Endodermal cell (in vitro differentiated cells): ENCODE data around the gene NRAP. TPM values are rescaled to one million over a fixed set of nuclear protein-coding genes. Genes with fewer than 3 reads are reported as not detected.

Experiments used
- DNase-seq: peaks from one replicate; pipeline ENCODE4 v3.0.0-alpha.2; 2017
- H3K27ac ChIP-seq: 2 replicates; pipeline ENCODE4 v1.5.1; 2013; ENCODE audit warnings: mild to moderate bottlenecking, low read depth, low read length, moderate library complexity
- H3K27me3 ChIP-seq: 2 replicates; pipeline ENCODE4 v1.6.1; 2013; ENCODE audit warnings: mild to moderate bottlenecking, low read length, moderate library complexity; ENCODE audit not compliant: insufficient read depth, control insufficient read depth, poor library complexity, severe bottlenecking
- H3K36me3 ChIP-seq: 2 replicates; pipeline ENCODE4 v1.7.0; 2013; ENCODE audit warnings: mild to moderate bottlenecking, low read length, moderate library complexity; ENCODE audit not compliant: control insufficient read depth, insufficient read depth
- H3K4me1 ChIP-seq: one replicate; pipeline ENCODE4 v1.7.0; 2013; ENCODE audit warnings: low read length; ENCODE audit not compliant: control insufficient read depth, insufficient read depth
- H3K4me3 ChIP-seq: 2 replicates; pipeline ENCODE4 v1.5.1; 2013; ENCODE audit warnings: mild to moderate bottlenecking, low read length, moderate library complexity
- H3K9ac ChIP-seq: 2 replicates; pipeline ENCODE4 v1.6.1; 2013; ENCODE audit warnings: mild to moderate bottlenecking, low read length, moderate library complexity; ENCODE audit not compliant: poor library complexity, severe bottlenecking; ENCODE audit errors: extremely low read depth
- H3K9me3 ChIP-seq: 2 replicates; pipeline ENCODE4 v1.6.1; 2013; ENCODE audit warnings: mild to moderate bottlenecking, low read length, moderate library complexity; ENCODE audit not compliant: control insufficient read depth
- H3K27ac Mint-ChIP-seq: 2 replicates; pipeline ENCODE4 v1.8.0; 2020; ENCODE audit warnings: mixed read lengths
- H3K27me3 Mint-ChIP-seq: 2 replicates; pipeline ENCODE4 v1.8.0; 2021; ENCODE audit warnings: mild to moderate bottlenecking, mixed read lengths; ENCODE audit not compliant: insufficient read depth
- H3K36me3 Mint-ChIP-seq: 2 replicates; pipeline ENCODE4 v1.8.0; 2020; ENCODE audit warnings: low read depth, mixed read lengths
- H3K4me1 Mint-ChIP-seq: 2 replicates; pipeline ENCODE4 v1.8.0; 2020; ENCODE audit warnings: mixed read lengths
- H3K4me3 Mint-ChIP-seq: 2 replicates; pipeline ENCODE4 v1.8.0; 2020; ENCODE audit warnings: mild to moderate bottlenecking, moderate library complexity, mixed read lengths
- H3K9me3 Mint-ChIP-seq: 2 replicates; pipeline ENCODE4 v1.8.0; 2020; ENCODE audit warnings: mild to moderate bottlenecking, mixed read lengths
- WGBS, 2 experiments: methylation state at CpG; one replicate each; pipeline versions ENCODE4 v1.1.5 to v1.1.7; 2013; ENCODE audit warnings: missing lambda C conversion rate in 2 of 2, mixed read lengths in 1 of 2; ENCODE audit not compliant: insufficient coverage in 1 of 2, insufficient read length in 1 of 2; 5-methylcytosine and 5-hydroxymethylcytosine counted together
- total RNA-seq, 2 donors: library from RNA; stranded (reverse); fragmentation: NEBNext Ultra II Directional in 1 of 2; extraction: Animal tissue kit (Norgen Biotek cat#: 25700) in 1 of 2; gene quantifications; 2 replicates in 1 of 2; 3 replicates in 1 of 2; pipeline ENCODE4 v1.2.1, GENCODE V29; 2021
- TF ChIP-seq, protein P1 (sequence below): fragments of 200-600 bp; sonication (generic); conservative IDR thresholded peaks from 2 replicates; pipeline ENCODE4 v1.5.0; 2021; ENCODE audit warnings: antibody characterized with exemption, mild to moderate bottlenecking

Gene NRAP
- total RNA-seq, 2 donors from 2014 or later, result 0.09 to 0.11 TPM

GRCh38 chr10:113572520-113573290, 91.1 kb downstream of the NRAP start:
- peaks cover 1% of the 10 kb centered on the region for H3K27me3 Mint-ChIP-seq
- Histone ChIP-seq H3K27me3 (no peaks in the 10 kb centered on the region), H3K4me3 (peak overlapping the region; percentile 21), H3K36me3 (no peaks in the 10 kb centered on the region), H3K9ac (no peak overlapping the region), H3K27ac (no peak overlapping the region), H3K9me3 (no peaks in the 10 kb centered on the region), H3K4me1 (peaks cover 20% of the 10 kb centered on the region)
- TF ChIP-seq, protein P1, sequence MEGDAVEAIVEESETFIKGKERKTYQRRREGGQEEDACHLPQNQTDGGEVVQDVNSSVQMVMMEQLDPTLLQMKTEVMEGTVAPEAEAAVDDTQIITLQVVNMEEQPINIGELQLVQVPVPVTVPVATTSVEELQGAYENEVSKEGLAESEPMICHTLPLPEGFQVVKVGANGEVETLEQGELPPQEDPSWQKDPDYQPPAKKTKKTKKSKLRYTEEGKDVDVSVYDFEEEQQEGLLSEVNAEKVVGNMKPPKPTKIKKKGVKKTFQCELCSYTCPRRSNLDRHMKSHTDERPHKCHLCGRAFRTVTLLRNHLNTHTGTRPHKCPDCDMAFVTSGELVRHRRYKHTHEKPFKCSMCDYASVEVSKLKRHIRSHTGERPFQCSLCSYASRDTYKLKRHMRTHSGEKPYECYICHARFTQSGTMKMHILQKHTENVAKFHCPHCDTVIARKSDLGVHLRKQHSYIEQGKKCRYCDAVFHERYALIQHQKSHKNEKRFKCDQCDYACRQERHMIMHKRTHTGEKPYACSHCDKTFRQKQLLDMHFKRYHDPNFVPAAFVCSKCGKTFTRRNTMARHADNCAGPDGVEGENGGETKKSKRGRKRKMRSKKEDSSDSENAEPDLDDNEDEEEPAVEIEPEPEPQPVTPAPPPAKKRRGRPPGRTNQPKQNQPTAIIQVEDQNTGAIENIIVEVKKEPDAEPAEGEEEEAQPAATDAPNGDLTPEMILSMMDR, result no peak
- peak; percentile 79 for DNase-seq
- no peaks in the 10 kb centered on the region for H3K36me3 Mint-ChIP-seq
- H3K4me3 Mint-ChIP-seq, result peak overlapping the region; percentile 6
- H3K4me1 Mint-ChIP-seq, result peaks cover 38% of the 10 kb centered on the region
- WGBS, 2 experiments, result 34 to 53% methylated on average over 6 to 11 of the region's 11 CpGs
- no peak overlapping the region for H3K27ac Mint-ChIP-seq
- no peaks in the 10 kb centered on the region for H3K9me3 Mint-ChIP-seq

GRCh38 chr10:113569576-113569975, 94.3 kb downstream of the NRAP start:
- Mint-ChIP-seq H3K36me3 (no peaks in the 10 kb centered on the region), H3K27ac (no peak overlapping the region), H3K4me3 (no peak overlapping the region), H3K9me3 (no peaks in the 10 kb centered on the region), H3K27me3 (no peaks in the 10 kb centered on the region), H3K4me1 (peaks cover 46% of the 10 kb centered on the region)
- Histone ChIP-seq H3K9me3 (no peaks in the 10 kb centered on the region), H3K4me1 (peaks cover 20% of the 10 kb centered on the region), H3K27me3 (no peaks in the 10 kb centered on the region), H3K36me3 (no peaks in the 10 kb centered on the region), H3K27ac (no peak overlapping the region), H3K9ac (no peak overlapping the region), H3K4me3 (no peak overlapping the region)
- WGBS, 2 experiments, result 66 to 91% methylated on average over 6 to 8 of the region's 8 CpGs
- TF ChIP-seq, protein P1, result no peak
- DNase-seq, result no peak

- TF ChIP-seq, protein P1, result no peak
- Histone ChIP-seq H3K9ac (no peak overlapping the region), H3K4me3 (no peak overlapping the region), H3K9me3 (no peaks in the 10 kb centered on the region), H3K36me3 (no peaks in the 10 kb centered on the region), H3K27ac (no peak overlapping the region), H3K4me1 (peaks cover 15% of the 10 kb centered on the region), H3K27me3 (no peaks in the 10 kb centered on the region)
- no peak for DNase-seq
- H3K36me3 Mint-ChIP-seq, result no peaks in the 10 kb centered on the region
- no peak overlapping the region for H3K27ac Mint-ChIP-seq
- H3K27me3 Mint-ChIP-seq, result peaks cover 8% of the 10 kb centered on the region
- WGBS, 2 experiments, result 95 to 96% methylated on average over 5 to 6 of the region's 6 CpGs
- no peak overlapping the region for H3K4me3 Mint-ChIP-seq
- H3K4me1 Mint-ChIP-seq, result peaks cover 39% of the 10 kb centered on the region
- no peaks in the 10 kb centered on the region for H3K9me3 Mint-ChIP-seq
These were observed 97.0 kb downstream of the NRAP start for GRCh38 chr10:113566888-113567287.
